Hypothalamus (tissue), 51 donors: Measurements from ENCODE around the gene ATAD5.
"Not testable (repeated sequence)": the region's sequence is repeated elsewhere in the genome, so short reads cannot be mapped to it uniquely, and the experiment has no call there.

Experiments
- DNase-seq, 51 donors: peaks; one replicate each; lab custom pipeline; 2025; lab: John Stamatoyannopoulos, UW

The ATAD5 gene

GRCh38 chr17:30908717-30909420 lies 77.1 kb downstream of the ATAD5 start:
- no peak for DNase-seq

GRCh38 chr17:30910151-30910550 lies 78.4 kb downstream of the ATAD5 start:
- DNase-seq, result not testable (repeated sequence)

GRCh38 chr17:30913955-30914354 lies 82.2 kb downstream of the ATAD5 start:
- DNase-seq, result no peak

- DNase-seq, result no peak
These were observed 84.3 kb downstream of the ATAD5 start for GRCh38 chr17:30915833-30916611.

- DNase-seq, result no peak
These were observed 85.3 kb downstream of the ATAD5 start for GRCh38 chr17:30917050-30917449.

- DNase-seq, result no peak
These were observed 88.5 kb downstream of the ATAD5 start for GRCh38 chr17:30920282-30920681.

GRCh38 chr17:30920683-30921543 lies 89.1 kb downstream of the ATAD5 start:
- DNase-seq, result no peak

- DNase-seq, result peak in 21 of 51 donors; percentile 2 to 41 (median 9)
These were observed 89.9 kb downstream of the ATAD5 start, which contains the start of gene ADAP2 for GRCh38 chr17:30921544-30922196. Gene ADAP2 (plus strand): TSS chr17:30921945. CDS start chr17:30922015, 70 bp downstream.

- DNase-seq, result peak in 4 of 51 donors; percentile 2 to 13 (median 6)
These were observed 90.7 kb downstream of the ATAD5 start for GRCh38 chr17:30922235-30923030.

- DNase-seq, result no peak
These were observed 92.6 kb downstream of the ATAD5 start for GRCh38 chr17:30924341-30924740.

- DNase-seq, result no peak
These were observed 94.8 kb downstream of the ATAD5 start for GRCh38 chr17:30926516-30926915.

GRCh38 chr17:30927756-30928155 lies 96.0 kb downstream of the ATAD5 start:
- no peak for DNase-seq

GRCh38 chr17:30928584-30928983 lies 96.8 kb downstream of the ATAD5 start:
- DNase-seq, result no peak

GRCh38 chr17:30929081-30929633 lies 97.4 kb downstream of the ATAD5 start:
- no peak for DNase-seq

GRCh38 chr17:30929861-30930260 lies 98.1 kb downstream of the ATAD5 start:
- not testable (repeated sequence) for DNase-seq

- no peak for DNase-seq
These were observed 98.7 kb downstream of the ATAD5 start for GRCh38 chr17:30930495-30930894.

- not testable (repeated sequence) for DNase-seq
These were observed 99.8 kb downstream of the ATAD5 start for GRCh38 chr17:30931582-30931981.

GRCh38 chr17:30933966-30934365 lies 102.2 kb downstream of the ATAD5 start:
- no peak for DNase-seq

GRCh38 chr17:30939051-30939689 lies 107.4 kb downstream of the ATAD5 start:
- DNase-seq, result no peak
